Measurements from ENCODE around the gene RNFT2.

DNA sequence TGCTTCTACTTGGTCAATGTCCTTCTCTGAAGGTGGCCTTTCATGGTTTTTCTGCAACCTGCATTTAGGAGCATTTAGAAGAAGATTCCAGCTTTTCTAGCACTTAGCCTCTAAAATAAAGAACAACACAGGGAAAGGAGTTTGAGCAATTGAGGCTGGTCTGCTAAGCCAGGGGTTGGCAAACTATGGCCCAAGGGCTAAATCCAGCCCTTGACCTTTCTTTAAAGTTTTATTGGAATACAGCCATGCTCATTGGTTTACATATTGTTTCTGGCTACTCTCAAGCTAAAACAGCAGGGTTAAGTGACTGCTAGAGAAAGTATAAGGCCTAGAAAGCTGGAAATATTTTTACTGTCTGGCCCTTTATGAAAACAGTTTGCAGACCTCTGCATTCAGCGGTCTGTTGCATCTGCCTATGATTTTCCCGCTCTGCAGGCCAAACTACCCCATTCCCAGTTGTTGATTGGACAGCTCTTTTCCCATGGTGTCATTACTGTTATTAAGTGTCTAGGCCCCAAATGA lies 39.5 kb upstream of the RNFT2 start:
- TF ChIP-seq POLR2AphosphoS5 (IDR thresholded peaks at IDR 0.05; ENCODE audit: low read depth, low read length) (no peak), SIN3A (IDR thresholded peaks at IDR 0.05; ENCODE audit: borderline replicate concordance, insufficient read depth, low read depth, low read length) (no peak)
- TF ChIP-seq, protein P1, sequence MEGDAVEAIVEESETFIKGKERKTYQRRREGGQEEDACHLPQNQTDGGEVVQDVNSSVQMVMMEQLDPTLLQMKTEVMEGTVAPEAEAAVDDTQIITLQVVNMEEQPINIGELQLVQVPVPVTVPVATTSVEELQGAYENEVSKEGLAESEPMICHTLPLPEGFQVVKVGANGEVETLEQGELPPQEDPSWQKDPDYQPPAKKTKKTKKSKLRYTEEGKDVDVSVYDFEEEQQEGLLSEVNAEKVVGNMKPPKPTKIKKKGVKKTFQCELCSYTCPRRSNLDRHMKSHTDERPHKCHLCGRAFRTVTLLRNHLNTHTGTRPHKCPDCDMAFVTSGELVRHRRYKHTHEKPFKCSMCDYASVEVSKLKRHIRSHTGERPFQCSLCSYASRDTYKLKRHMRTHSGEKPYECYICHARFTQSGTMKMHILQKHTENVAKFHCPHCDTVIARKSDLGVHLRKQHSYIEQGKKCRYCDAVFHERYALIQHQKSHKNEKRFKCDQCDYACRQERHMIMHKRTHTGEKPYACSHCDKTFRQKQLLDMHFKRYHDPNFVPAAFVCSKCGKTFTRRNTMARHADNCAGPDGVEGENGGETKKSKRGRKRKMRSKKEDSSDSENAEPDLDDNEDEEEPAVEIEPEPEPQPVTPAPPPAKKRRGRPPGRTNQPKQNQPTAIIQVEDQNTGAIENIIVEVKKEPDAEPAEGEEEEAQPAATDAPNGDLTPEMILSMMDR (IDR thresholded peaks at IDR 0.05): no peak

Measured in Panc1 (cell line).